OCI-LY1 (cell line): ENCODE results near the gene DUSP5.

Source experiments
- EZH2 ChIP-seq: fragments of 200-600 bp; sonication (generic), shearing (Covaris generic); IDR thresholded peaks from 2 replicates; pipeline ENCODE4 v1.8.0; 2017; ENCODE audit warnings: borderline replicate concordance, mixed run types, mild to moderate bottlenecking, antibody characterized with exemption, low read length, moderate library complexity, mixed read lengths
- TF ChIP-seq, protein P1 (sequence below): fragments of 200-600 bp; sonication (generic), shearing (Covaris generic); IDR thresholded peaks from 2 replicates; pipeline ENCODE4 v1.5.1; 2017; ENCODE audit warnings: mild to moderate bottlenecking, antibody characterized with exemption, low read length, moderate library complexity, mixed read lengths

DNA sequence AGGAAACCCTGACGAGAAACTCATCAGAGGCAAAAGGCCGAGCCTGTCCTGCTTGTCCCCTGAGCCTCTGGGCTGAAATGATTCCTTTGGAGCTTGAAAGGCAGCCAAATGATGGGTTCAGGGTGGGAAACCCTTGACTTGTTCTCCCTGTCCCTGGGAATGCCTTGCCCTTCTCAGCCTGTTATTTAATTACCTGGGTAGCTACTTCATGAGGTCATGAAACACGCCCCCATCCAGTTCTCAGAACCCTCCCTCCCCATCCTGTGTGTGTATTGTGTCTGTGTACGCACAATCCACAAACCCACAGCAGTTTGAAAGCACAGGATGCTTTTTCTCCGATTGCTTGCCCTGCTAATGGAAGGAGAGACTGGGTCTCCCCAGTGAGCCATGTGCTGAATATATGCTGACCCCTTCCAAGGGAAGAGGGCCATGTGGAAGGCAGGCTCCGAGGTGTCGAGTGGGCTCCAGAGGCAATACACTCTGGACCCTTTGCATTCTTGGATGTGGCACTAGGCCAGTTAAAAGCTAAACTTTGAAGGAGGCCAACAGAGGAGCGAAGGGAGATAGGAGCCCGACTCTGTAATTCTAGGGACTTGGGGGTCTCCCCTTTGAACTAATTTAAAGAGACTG lies 10.6 kb downstream of the DUSP5 start:
- TF ChIP-seq EZH2, result no peak
- TF ChIP-seq, protein P1, sequence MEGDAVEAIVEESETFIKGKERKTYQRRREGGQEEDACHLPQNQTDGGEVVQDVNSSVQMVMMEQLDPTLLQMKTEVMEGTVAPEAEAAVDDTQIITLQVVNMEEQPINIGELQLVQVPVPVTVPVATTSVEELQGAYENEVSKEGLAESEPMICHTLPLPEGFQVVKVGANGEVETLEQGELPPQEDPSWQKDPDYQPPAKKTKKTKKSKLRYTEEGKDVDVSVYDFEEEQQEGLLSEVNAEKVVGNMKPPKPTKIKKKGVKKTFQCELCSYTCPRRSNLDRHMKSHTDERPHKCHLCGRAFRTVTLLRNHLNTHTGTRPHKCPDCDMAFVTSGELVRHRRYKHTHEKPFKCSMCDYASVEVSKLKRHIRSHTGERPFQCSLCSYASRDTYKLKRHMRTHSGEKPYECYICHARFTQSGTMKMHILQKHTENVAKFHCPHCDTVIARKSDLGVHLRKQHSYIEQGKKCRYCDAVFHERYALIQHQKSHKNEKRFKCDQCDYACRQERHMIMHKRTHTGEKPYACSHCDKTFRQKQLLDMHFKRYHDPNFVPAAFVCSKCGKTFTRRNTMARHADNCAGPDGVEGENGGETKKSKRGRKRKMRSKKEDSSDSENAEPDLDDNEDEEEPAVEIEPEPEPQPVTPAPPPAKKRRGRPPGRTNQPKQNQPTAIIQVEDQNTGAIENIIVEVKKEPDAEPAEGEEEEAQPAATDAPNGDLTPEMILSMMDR, result no peak
